HCT116 (cell line): ENCODE data around the gene DTNB.

ENCODE experiments used
- ATF3 ChIP-seq: IDR thresholded peaks from 2 replicates; pipeline ENCODE4 v1.6.1; 2012
- CEBPB ChIP-seq: IDR thresholded peaks from 2 replicates; pipeline ENCODE4 v1.6.1; 2012; ENCODE audit warnings: low read depth
- CTCF ChIP-seq, 3 experiments: fragments of 200-600 bp in 1 of 3; sonication (generic) in 1 of 3; IDR thresholded peaks in 2 of 3; conservative IDR thresholded peaks in 1 of 3; 2 replicates each; pipeline ENCODE4 v1.5.1; 2012 to 2017; ENCODE audit warnings: low read depth in 2 of 3, low read length in 2 of 3, antibody characterized with exemption in 1 of 3, borderline replicate concordance in 1 of 3, control low read depth in 1 of 3, mild to moderate bottlenecking in 1 of 3, mixed read lengths in 1 of 3, mixed run types in 1 of 3, moderate library complexity in 1 of 3; ENCODE audit not compliant: insufficient read depth in 1 of 3
- EGR1 ChIP-seq: IDR thresholded peaks from 2 replicates; pipeline ENCODE4 v1.6.1; 2012; ENCODE audit warnings: low read depth
- EZH2 ChIP-seq: fragments of 200-600 bp; sonication (generic); IDR thresholded peaks from 2 replicates; pipeline ENCODE4 v1.6.1; 2017; ENCODE audit warnings: antibody characterized with exemption, mixed run types
- JUND ChIP-seq: IDR thresholded peaks from 2 replicates; pipeline ENCODE4 v1.6.1; 2012
- POLR2A ChIP-seq: IDR thresholded peaks from 2 replicates; pipeline ENCODE4 v1.7.0; 2011; ENCODE audit warnings: borderline replicate concordance; ENCODE audit not compliant: insufficient read depth, insufficient read length; ENCODE audit errors: extremely low read depth
- POLR2AphosphoS5 ChIP-seq: IDR thresholded peaks from 2 replicates; pipeline ENCODE4 v1.6.1; 2011; ENCODE audit warnings: mild to moderate bottlenecking, low read depth, low read length, moderate library complexity
- RAD21 ChIP-seq: IDR thresholded peaks from 2 replicates; pipeline ENCODE4 v1.6.1; 2012; ENCODE audit warnings: low read depth, mild to moderate bottlenecking
- TCF7L2 ChIP-seq: IDR thresholded peaks from 2 replicates; pipeline ENCODE4 v1.7.0; 2011; ENCODE audit warnings: borderline replicate concordance, inconsistent platforms; ENCODE audit not compliant: insufficient read depth, insufficient read length; ENCODE audit errors: extremely low read depth

GRCh38 chr2:25492726-25493125, 180.7 kb downstream of the DTNB start:
- TF ChIP-seq TCF7L2 (no peak), EZH2 (no peak), CTCF (IDR thresholded peaks at IDR 0.05 in 2 of 3, conservative IDR thresholded peaks at IDR 0.05 in 1 of 3; ENCODE audit: borderline replicate concordance in 1 of 3, insufficient read depth in 1 of 3, low read depth in 2 of 3, low read length in 2 of 3) (no peak), JUND (no peak), RAD21 (no peak), POLR2A (no peak), ATF3 (no peak), EGR1 (no peak), POLR2AphosphoS5 (no peak), CEBPB (no peak)
